Measurements from ENCODE around the gene MYO5A.

- no peak for TF ChIP-seq CTCF (IDR thresholded peaks at IDR 0.05)
- TF ChIP-seq POLR2A (IDR thresholded peaks at IDR 0.05): no peak
These were observed 134.6 kb downstream of the MYO5A start for GRCh38 chr15:52394118-52394517.
